ENCODE results near the gene RFTN1.

- TF ChIP-seq CTCF (IDR thresholded peaks at IDR 0.05; ENCODE audit: low read depth, low read length, missing input control) (no peak), TAF1 (conservative IDR thresholded peaks at IDR 0.05) (no peak), RAD21 (IDR thresholded peaks at IDR 0.05) (no peak), MAX (IDR thresholded peaks at IDR 0.05) (no peak), SP1 (IDR thresholded peaks at IDR 0.05) (no peak), REST (IDR thresholded peaks at IDR 0.05) (no peak), HNF4G (IDR thresholded peaks at IDR 0.05) (no peak), ATF3 (IDR thresholded peaks at IDR 0.05) (no peak), JUND (IDR thresholded peaks at IDR 0.05) (no peak)
Measured at GRCh38 chr3:16486951-16487480, 26.5 kb downstream of the RFTN1 start.

Data from liver (tissue), 3 donors.